ENCODE results near the gene HDAC2.

Gene HDAC2

DNA sequence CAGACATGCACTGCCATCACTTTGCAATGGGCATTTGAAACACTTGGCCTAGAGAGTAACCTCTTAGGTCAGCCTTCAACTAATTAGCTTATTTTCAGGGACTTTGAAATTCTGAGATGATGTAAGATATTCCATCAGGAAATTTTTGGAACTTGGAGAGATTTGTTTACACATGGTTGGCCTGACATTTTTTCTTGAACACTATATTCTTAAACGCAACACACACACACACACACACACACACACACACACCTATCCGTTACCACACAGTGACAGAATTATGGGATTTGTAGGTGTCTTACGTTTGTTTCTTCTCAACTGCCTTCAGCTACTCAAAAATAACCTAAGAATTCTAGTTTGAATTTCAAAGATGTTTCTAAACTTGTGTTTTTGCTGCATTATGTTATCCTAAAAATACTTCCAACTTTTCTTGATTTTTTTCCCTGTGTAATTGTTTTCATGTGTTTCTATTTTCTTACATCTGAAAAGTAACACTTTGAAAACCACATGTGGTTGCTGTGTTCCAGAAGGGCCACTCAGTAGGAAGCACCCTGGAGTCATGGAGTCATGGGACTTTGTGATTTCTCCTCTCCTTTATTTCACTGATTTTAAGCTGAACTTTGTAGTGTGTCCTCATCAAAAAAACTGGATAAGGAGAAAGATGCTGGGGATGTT lies 81.9 kb downstream of the HDAC2 start:
- H3K27ac ChIP-seq (ENCODE audit: low read length): no peak overlapping the region
- no peaks in the 10 kb centered on the region for H3K9me2 ChIP-seq (replicated peaks; ENCODE audit: insufficient read depth, low read length)
- H3K36me3 ChIP-seq (replicated peaks; ENCODE audit: insufficient read depth, low read length): no peaks in the 10 kb centered on the region
- H4K20me1 ChIP-seq (ENCODE audit: insufficient read depth, low read length): no peaks in the 10 kb centered on the region
- H2AFZ ChIP-seq (ENCODE audit: low read length): no peak overlapping the region
- H3K4me3 ChIP-seq (ENCODE audit: low read length): no peak overlapping the region
- no peaks in the 10 kb centered on the region for H3K4me1 ChIP-seq (ENCODE audit: low read length)
- H3K27me3 ChIP-seq (replicated peaks; ENCODE audit: insufficient read depth, low read length): no peaks in the 10 kb centered on the region
- no peak overlapping the region for H3K9ac ChIP-seq (ENCODE audit: low read length)
- DNase-seq: no peak
- H3F3A ChIP-seq (ENCODE audit: insufficient read depth, low read length): no peaks in the 10 kb centered on the region
- TF ChIP-seq EZH2 (optimal IDR thresholded peaks at IDR 0.05; ENCODE audit: low read depth, low read length) (no peak), EZH2phosphoT487 (IDR thresholded peaks at IDR 0.05; ENCODE audit: low read length) (no peak)
- TF ChIP-seq, protein P1, sequence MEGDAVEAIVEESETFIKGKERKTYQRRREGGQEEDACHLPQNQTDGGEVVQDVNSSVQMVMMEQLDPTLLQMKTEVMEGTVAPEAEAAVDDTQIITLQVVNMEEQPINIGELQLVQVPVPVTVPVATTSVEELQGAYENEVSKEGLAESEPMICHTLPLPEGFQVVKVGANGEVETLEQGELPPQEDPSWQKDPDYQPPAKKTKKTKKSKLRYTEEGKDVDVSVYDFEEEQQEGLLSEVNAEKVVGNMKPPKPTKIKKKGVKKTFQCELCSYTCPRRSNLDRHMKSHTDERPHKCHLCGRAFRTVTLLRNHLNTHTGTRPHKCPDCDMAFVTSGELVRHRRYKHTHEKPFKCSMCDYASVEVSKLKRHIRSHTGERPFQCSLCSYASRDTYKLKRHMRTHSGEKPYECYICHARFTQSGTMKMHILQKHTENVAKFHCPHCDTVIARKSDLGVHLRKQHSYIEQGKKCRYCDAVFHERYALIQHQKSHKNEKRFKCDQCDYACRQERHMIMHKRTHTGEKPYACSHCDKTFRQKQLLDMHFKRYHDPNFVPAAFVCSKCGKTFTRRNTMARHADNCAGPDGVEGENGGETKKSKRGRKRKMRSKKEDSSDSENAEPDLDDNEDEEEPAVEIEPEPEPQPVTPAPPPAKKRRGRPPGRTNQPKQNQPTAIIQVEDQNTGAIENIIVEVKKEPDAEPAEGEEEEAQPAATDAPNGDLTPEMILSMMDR (IDR thresholded peaks at IDR 0.05; ENCODE audit: low read length): no peak
- H3K4me2 ChIP-seq (ENCODE audit: low read depth, low read length): no peak overlapping the region
- no peaks in the 10 kb centered on the region for H3K9me3 ChIP-seq (replicated peaks; ENCODE audit: insufficient read depth, low read length)
- H3K79me2 ChIP-seq (ENCODE audit: low read length): no peaks in the 10 kb centered on the region

DNA sequence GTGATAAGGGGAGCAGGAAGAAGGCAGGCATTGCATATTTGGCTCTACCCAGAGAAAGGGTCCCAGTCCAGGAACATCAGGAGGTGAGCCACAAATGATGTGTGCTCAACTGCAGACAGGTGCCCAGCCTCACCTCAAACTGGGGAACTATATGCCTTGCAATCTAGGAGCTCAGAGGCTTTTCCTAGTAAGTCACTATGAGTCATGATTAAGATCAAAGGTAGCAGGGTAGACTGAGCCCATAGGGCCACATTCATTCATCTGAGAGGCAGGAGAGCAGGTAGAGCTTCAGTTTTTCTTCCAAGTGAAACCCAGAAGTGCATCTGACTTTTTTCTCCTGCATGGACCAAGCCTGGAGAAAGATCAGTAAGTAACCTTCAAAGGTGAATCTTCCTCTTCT lies 82.5 kb downstream of the HDAC2 start:
- TF ChIP-seq EZH2phosphoT487 (IDR thresholded peaks at IDR 0.05; ENCODE audit: low read length) (no peak), EZH2 (optimal IDR thresholded peaks at IDR 0.05; ENCODE audit: low read depth, low read length) (no peak)
- TF ChIP-seq, protein P1 (IDR thresholded peaks at IDR 0.05; ENCODE audit: low read length): no peak
- Histone ChIP-seq H3K27me3 (replicated peaks; ENCODE audit: insufficient read depth, low read length) (no peaks in the 10 kb centered on the region), H3K79me2 (ENCODE audit: low read length) (no peaks in the 10 kb centered on the region), H3K4me1 (ENCODE audit: low read length) (no peaks in the 10 kb centered on the region), H3K4me2 (ENCODE audit: low read depth, low read length) (no peak overlapping the region), H3K4me3 (ENCODE audit: low read length) (no peak overlapping the region), H3K27ac (ENCODE audit: low read length) (no peak overlapping the region), H2AFZ (ENCODE audit: low read length) (no peak overlapping the region), H3F3A (ENCODE audit: insufficient read depth, low read length) (no peaks in the 10 kb centered on the region), H3K36me3 (replicated peaks; ENCODE audit: insufficient read depth, low read length) (no peaks in the 10 kb centered on the region), H3K9me2 (replicated peaks; ENCODE audit: insufficient read depth, low read length) (no peaks in the 10 kb centered on the region), H4K20me1 (ENCODE audit: insufficient read depth, low read length) (no peaks in the 10 kb centered on the region), H3K9ac (ENCODE audit: low read length) (no peak overlapping the region), H3K9me3 (replicated peaks; ENCODE audit: insufficient read depth, low read length) (no peaks in the 10 kb centered on the region)
- DNase-seq: no peak

DNA sequence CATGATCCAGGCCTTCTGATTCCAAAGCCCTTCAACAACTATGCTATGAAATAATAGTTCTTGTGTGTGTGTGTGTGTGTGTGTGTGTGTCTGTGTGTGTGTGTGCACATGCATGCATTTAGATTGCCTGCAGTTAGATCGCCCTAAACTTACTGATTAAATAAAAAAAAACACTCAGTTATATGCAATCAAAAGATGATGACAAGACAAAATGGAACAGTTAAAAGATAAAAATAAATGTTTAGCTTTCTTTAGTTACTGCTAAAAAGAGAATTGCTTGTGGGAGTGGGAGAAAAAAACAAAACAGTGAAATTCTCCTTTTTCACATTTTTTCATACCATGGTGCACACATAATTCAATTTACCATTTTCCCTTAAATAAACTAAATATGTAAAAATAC lies 84.4 kb downstream of the HDAC2 start:
- H3K79me2 ChIP-seq (ENCODE audit: low read length): no peaks in the 10 kb centered on the region
- no peak overlapping the region for H3K27ac ChIP-seq (ENCODE audit: low read length)
- H3K4me1 ChIP-seq (ENCODE audit: low read length): no peaks in the 10 kb centered on the region
- no peaks in the 10 kb centered on the region for H3K27me3 ChIP-seq (replicated peaks; ENCODE audit: insufficient read depth, low read length)
- no peak overlapping the region for H3K9ac ChIP-seq (ENCODE audit: low read length)
- H3K9me3 ChIP-seq (replicated peaks; ENCODE audit: insufficient read depth, low read length): no peaks in the 10 kb centered on the region
- H3K4me3 ChIP-seq (ENCODE audit: low read length): no peak overlapping the region
- no peak overlapping the region for H3K4me2 ChIP-seq (ENCODE audit: low read depth, low read length)
- no peak for DNase-seq
- H3K36me3 ChIP-seq (replicated peaks; ENCODE audit: insufficient read depth, low read length): no peaks in the 10 kb centered on the region
- H2AFZ ChIP-seq (ENCODE audit: low read length): no peak overlapping the region
- no peaks in the 10 kb centered on the region for H3K9me2 ChIP-seq (replicated peaks; ENCODE audit: insufficient read depth, low read length)
- H3F3A ChIP-seq (ENCODE audit: insufficient read depth, low read length): no peaks in the 10 kb centered on the region
- H4K20me1 ChIP-seq (ENCODE audit: insufficient read depth, low read length): no peaks in the 10 kb centered on the region
- no peak for TF ChIP-seq EZH2phosphoT487 (IDR thresholded peaks at IDR 0.05; ENCODE audit: low read length)
- TF ChIP-seq, protein P1 (IDR thresholded peaks at IDR 0.05; ENCODE audit: low read length): no peak
- TF ChIP-seq EZH2 (optimal IDR thresholded peaks at IDR 0.05; ENCODE audit: low read depth, low read length): no peak

Measured in MM.1S (cell line).